GM19035 (cell line): ENCODE results near the gene DEDD2.

Source experiments
- ATAC-seq: cut with Tn5 transposase; IDR thresholded peaks from one replicate; pipeline ENCODE4 v1.9.1; 2021; ENCODE audit not compliant: unreplicated experiment

The DEDD2 gene

DNA sequence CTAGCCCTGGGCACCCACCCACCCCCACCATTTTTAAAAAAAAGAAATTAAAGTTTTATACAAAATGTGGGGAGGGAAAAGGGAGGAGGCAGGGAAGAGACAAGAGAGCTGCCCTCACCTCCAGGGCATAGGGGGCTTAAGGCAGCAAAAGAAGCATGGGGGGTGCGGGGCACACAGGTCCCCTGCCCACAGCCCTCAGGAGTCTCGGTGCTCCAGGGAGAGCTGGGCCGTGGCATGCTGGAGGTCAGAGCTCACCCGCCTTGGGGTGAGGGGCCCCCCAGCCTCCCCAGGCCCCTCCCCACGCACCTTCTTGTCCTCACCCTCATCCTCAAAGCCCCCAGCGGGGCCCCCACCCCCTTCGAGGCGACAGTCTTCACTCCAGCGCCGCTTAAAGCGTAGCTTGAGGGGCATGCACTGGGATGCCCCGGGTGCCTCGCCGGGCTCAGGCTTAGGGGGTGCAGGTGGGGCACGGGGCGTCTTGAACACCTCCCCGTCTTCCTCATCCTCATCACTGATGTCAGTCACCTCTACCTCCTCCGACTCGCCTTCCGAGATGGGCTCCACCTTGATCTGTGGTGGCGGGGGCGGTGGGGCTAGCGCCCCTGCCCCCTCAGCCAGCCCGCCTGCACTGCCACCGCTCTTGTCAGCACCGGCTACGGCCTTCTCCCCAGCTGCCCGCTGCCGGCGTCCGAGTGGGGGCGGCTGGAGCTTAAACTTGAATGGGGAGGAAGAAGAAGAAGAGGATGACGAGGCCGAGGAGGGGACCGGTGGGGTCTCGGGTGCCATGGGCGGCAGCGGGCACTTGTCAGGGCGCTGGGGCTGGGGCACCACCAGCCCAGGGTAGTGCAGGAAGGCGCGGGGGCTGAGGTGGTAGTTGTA, 31.0 kb upstream of the DEDD2 start:
- ATAC-seq, result no peak

DNA sequence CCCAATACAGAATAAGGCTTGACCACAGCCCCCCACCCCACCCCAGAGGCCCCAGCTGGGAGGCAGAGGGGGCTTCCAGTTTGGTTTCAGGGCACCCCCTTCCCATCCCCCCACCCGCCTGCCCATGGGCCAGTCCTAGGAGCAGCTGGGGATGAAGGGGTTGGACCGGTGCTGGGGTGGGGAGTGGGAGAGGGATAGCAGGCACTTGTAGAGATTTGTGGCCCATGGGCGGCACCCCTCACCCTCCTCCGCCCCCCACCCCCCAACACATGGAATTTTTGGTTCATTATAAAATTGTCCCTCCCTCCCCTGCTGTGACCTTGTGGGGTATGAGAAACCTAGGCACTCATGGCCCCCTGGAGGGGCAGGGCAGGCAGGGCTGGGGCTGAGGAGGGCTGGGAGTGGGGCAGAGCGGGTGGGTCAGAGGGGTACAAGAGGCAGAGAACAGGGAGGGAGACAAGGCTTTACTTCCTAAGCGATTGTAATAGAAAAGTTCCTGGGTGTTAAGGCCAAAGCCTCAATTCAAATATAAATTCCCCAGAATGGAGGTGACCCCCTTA, 30.2 kb upstream of the DEDD2 start:
- ATAC-seq, result no peak

DNA sequence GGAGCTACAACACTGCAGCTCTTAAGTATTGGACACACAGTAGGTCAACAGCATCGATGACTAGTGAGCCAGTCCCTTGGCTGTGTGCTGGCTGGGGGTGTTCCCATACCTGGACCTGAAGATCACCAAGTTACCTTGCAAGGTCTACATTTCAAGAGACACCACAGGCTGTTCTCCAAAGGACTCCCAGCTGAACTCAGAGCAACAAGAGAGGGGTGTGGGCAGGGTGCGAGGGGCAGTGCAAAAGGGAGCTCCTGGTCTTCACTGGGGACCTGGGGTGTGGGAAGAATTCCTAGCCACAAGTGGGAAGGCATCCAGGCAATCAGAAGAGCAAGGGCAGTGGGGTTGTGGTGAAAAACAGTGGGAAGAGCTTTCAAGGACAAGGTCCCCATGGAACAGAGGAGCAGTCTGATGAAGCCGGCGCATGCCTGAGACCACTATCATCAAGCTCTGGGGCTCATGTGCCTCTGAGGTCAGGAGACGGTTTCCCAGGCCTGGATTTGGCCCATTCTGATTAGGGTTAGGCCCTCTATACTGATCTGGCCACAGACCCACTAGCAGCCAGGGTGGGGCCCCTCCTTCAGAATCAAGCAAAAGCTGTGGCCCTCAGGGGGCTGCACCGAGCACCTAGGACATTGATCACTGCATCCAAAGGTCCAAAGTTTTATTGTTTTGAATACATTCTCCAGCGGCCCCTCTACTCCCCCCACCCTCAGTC, 29.6 kb upstream of the DEDD2 start:
- no peak for ATAC-seq

DNA sequence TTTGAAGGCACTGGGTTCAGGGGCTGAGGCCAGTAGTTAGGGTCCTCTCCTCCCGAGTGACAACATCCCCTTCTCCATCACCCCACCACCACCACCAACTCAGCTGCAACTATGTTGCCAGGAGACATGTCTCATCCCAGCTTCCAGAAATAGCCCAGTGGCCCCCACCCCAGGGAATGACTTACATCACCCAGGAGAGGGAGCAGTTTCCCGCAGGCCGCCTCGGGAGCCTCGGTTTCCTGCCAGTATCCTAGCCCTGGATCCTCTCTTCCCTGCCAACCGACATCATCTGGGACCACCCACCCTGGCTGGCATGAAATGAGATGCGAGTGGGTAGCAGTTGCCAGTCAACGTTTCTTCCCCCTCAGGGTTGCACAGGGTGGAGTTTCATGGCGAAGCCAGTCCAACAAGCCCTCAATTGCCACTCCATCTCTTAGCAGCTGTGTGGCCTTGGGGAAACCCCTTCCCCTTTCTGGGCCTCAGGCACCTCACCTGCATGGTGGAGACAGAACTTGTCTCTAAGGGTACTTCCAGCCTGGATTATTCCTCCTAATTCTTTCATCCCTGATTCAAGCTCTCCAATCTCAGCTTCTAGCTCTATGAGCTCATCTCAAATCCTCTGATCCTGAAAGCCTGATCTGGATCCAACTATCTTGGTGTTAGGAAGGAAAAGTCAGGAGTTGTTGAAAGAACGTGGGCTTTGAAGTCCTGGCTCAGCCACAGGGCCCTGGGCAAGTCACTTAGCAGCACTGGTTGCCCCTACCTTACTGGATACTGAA, 28.9 kb upstream of the DEDD2 start:
- no peak for ATAC-seq

DNA sequence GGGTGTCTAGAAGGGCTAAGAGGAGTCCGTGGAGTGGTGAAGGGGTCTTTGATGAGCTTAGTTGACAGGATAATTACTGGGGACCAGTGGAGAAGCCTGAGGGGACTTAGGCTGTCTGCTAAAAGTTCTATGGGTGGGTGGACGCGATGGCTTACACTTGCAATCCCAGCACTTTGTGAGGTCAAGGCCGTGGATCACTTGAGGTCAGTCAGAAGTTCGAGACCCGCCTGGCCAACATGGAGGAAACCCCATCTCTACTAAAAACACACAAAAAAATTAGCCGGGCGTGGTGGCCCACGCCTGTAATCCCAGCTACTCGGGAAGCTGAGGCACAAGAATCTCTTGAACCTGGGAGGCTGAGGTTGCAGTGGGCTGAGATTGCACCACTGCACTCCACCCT, 27.8 kb upstream of the DEDD2 start:
- no peak for ATAC-seq

DNA sequence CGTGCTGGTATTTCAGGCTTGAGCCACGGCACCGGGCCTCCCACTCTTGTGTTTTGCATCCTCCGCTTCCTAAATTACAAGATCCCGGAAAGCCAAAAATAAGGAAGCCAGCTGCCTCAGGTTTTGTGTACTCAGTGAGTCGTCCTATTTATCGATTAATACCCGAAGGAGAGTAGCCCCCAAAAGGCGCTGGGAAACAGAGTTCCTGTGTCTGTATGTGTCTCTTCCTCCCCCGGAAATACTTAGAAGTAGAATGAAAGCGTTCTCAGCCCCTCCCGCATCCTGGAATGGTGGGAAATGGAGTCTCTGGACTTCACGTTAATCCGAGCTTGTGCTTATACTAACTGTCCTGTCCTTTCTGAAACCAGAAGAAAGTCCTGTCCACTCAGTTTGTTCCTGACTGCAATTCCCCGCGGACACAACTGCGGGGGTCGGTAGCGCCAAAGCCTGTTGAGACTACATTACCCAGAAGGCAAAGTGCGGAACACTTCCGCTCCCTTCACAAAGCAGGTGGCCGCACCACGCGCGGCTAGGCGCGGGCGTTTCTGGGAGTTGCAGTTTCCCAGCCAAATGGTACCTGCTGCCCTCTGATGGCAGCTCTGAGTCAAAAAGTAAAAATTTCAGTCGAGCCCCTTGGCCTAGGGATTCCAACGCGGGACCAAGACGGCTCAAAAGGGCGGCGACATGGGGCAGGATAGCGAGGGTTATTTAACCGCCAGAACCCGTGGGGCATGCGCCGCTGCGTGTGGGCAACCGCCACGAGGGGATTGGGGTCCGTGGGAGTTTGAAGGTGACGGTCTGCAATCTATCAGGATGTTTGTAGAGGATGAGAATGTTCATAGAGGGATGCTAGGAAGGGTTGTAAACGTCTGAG, 27.1 kb upstream of the DEDD2 start:
- ATAC-seq, result peak; percentile 34

DNA sequence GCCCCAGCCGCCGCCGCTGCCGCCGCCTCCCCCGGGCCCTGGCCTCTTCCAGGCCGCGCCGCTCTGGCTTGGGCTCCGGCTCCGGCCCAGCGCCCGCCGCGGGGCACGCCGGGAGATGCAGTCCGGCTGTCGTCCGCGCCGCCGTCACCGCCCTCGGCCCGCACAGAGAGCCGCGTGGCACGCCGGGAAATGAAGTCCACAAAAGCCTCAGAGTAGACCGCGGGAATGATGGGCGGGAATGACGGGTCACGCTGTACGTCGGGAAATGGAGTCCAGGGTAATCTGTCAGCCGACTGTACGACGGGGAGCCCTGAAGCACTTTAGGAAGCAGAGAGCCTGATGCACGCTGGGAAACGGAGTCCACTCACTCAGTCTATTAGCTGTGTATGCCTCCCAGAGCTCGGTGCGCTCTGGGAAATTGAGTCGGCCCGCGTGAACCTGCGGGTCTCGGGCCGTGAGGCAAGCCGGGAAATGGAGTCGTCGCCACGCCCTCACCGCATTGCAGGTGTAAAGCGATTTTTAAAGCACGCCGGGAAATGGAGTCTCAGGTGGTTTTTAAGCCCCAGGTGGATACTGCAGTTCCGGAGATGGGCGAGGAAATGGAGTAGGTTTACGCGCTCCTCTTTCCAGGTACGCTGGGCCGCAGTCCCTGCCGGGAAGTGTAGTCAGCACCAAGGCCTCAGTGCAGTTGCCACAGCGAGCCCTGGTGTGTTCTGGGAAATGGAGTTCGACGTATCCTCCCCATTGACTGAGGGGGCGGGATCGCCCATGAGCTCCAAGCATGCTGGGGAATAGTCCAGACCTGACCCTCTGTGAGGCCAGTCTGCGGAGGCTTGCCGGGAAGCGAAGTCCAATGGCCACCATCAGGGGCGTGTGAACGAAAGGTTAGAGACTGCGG, 25.3 kb upstream of the DEDD2 start, which contains the start of gene GSK3A:
GSK3A (minus strand) TSS at position 91 of the 898 bp plus-strand sequence. CDS start 137 bp downstream, outside the sequence.
- peak; percentile 59 for ATAC-seq

DNA sequence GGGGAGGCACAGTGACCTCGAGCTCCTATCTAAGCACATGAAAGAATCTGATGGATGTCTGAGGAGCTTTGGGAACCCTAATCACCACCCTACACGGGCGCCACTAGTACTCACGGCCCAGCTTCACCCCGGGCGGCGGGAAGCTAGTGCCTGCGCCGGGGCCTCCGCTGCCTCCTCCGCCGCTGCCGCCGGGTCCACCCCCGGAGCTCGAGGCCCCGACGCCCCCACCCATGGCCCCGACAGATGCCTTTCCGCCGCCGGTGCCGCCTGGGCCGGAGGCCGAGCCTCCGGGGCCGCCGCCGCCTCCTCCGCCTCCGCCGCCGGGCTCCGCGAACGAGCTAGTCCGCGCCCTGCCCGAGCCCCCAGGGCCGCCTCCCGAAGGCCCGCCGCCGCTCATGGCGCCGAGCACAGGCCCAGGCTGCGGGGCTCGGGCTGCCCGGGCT, 24.6 kb upstream of the DEDD2 start:
- peak; percentile 3 for ATAC-seq

DNA sequence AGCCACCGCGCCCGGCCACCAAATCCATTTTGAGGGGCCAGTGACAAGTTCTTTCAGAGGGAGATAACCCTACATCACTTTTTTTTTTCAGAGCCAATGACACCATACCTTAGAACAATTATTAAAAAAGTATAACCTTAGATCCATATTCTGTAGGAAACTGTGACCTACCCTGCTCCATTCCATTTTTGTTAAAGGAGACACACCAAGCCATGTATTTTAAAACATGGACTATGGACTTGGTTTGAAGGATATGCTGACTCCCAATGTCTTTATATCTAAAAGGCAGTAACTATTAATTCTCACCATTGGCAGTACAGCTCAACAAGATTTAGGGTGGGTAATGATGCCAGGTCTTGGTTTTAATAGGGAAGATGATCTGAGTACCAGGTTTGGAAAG, 23.8 kb upstream of the DEDD2 start:
- no peak for ATAC-seq

DNA sequence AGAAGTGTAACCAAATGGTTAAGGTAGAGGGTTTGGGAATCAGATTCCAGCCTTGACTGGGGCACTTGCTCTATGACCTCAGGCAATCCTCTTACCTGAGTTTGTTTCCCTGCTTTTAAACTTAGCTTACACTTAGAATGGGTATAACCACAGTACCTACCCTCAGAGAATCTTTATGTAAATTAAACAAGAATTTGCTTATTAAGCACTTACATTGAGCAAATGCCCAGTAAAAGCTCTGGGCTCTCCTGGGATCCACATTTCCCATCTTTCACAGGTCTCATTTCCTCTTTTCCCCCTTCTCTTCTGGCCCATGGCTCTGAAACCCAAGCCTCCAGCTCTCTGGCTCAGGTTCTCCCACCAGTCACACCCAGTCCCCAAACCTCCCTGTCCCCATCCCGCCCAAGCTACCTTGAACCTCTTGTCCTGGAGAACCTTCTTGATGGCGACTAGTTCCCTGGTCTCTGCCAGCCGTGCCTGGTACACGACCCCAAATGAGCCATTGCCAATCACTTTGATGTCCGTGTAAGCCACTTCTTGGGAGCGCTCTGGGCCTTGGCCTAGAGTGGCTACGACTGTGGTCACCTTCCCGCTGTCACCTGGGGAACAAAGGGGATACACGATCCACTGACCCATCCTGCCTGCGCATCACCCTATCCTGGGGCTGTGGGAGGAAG, 22.2 kb upstream of the DEDD2 start:
- no peak for ATAC-seq

DNA sequence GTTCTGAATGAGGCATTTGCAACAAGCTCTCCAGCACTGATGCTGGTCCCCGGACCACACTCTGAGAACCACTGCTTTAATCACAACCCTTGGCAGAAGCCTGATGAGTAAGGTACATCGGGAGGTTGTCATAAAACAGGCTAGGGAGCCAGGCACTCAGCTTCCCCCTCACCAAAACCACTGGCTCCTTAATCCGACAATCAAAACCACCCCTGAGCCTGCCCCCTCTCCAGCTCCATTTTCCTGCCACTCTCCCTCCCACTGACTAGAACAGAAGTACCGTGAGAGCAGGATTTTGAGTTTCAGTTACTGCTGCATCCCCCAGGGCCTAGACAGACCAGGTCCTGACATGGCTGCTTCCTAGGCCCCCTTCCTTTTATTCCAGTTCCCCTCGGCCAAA, 17.7 kb upstream of the DEDD2 start:
- ATAC-seq, result no peak

DNA sequence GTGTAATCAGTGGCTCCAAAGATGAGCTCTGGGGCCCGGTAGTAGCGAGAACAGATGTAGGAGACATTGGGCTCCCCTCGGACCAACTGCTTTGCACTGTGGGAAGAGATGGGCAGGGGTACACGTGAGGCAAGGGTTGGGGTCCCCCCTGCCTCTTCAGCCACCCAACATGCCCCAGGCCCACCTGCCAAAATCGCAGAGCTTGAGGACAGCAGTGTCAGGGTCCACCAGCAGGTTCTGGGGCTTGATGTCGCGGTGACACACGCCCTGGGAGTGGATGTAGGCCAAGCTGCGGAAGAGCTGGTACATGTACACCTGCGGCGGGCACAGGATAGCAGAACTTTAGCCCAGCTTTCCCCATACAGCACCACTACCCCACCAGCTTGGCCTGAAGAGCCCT, 16.9 kb upstream of the DEDD2 start:
- no peak for ATAC-seq

DNA sequence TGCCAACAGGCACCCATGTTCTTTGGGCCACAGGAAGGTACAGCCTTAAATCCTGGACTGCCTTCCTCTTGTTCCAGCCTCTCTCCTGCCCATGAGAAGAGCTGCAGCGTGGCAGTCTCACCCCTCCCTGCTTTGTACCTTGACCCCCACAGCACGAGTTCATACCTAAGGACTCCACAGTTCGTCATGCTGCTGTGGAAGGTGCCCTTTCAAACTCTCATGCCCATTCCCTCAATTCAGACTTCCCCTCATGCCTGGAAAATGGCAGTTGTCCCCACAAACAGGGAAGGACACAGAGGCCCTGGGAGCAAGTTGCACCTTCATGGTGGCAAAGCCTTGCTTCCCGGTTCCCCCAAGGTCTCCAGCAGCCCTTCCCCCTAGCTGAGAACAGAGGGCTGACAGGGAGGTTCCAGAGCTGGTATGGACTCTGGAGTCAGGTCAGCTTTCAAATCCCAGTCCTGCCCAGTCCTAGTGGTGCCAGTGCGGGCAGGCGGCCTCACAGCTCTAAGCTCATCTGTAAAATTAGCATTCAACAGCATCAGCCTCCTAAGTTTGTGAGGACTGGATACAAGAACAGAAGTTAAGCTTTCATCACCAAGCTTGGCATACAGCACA, 16.3 kb upstream of the DEDD2 start:
- ATAC-seq, result no peak

DNA sequence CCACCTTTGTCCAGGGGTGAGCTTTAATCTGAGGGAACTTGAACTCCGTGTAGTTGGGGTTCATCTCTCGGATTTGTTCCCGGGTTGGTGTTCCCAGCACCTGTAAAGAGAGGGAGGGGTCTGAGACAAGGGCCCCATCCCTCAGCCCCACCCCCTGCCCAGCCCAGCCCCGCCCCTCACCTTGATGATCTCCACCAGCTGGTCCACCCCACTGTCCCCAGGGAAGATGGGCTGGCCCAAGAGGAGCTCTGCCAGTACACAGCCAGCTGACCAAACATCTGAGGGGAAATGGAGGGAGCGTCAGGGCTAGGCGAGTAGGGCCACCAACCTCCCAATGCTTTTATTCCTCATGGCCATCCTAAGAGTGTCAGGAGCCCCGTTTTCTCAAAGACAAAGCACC, 15.6 kb upstream of the DEDD2 start:
- no peak for ATAC-seq

DNA sequence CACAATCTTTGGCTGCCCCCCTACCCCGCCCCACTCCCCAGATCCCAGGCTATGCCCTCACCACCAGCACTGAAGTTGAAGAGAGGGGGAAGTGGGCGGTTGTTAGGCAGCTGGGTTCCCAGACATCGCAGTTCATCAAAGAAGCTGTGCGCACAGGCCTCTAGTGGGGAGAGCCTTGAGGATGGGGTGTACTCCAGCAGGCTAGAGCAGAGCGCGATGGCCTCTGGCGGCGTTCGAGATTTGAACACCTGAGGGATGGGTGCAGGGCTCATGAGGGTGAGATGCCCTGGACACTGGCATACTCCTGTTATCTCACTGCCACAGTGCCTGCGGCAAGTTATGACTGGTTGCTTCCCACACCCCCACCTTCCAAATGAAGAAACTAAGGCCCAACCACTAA, 15.0 kb upstream of the DEDD2 start:
- ATAC-seq, result no peak

DNA sequence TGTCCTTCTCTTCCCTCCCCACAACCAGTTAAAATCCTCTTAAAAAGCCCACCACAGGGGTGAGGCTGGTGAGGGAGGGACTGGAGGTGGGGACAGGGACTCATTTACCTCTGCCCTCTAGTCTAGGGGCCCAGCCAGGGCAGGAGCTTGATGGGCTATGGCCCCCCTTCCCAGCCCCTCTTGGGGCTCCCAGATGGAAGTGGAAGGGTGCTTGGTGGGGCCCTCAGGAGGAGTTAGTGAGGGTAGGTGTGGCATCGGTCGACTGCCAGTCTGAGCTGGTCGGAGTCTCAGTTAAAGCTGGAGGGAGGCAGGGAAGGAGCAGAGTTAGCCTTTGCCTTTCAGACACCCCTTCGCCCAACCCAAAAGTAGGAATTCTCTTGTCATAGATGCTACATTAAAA, 13.1 kb upstream of the DEDD2 start:
- ATAC-seq, result no peak

DNA sequence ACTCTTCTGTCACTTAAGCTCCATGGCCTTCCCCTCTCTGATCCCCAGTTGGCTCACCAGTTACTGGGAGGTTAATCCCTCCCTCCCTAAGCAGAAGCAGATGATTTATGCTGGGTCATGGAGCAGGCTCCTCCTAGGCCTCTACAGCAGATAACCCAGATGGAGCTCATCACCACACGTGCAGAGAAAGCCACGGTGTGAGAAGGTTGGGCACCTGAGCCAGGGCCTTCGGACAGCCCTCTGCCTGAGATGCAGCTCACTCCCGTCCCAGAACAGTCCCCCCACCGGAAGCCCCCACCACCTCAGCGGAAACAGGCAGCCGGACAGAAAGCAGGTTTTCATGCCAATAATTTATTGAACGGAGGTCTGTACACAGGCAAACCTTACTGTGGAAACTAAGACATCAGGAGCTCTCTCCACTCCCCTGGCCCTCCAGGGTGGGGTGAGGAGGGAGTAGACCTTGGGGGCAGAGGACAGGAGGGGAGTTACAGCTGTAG, 12.4 kb upstream of the DEDD2 start:
- no peak for ATAC-seq

DNA sequence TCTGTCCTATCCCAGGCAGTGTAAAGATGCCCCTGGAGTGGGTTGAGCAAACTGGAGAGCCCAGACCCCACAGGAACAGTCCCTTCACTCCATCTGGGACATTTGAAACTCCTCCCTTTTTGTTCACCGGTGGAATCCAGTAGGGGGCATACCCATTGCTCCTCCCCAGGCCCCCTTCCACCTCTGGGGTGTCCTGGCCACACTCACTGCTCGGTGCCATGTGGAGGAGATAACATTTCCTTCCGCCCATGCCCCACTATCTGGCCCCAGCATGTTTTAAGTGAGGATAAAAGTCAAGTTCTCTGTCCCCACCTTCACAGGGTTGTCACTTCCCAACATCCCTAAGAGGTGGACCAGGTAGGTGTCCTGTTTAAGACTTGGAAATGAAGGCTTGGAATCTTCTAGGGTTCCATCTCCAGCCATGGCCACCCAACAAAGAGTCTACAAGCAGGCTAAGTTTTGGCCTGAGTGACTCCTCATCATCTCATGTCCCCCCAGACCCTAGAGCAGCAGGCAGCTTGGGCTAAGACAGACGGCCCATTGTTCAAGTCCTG, 11.9 kb upstream of the DEDD2 start:
- no peak for ATAC-seq
